HG03097 (cell line): ENCODE results near the gene SHANK3.
"Not testable (repeated sequence)": the region's sequence is repeated elsewhere in the genome, so short reads cannot be mapped to it uniquely, and the experiment has no call there.

ENCODE experiments used
- ATAC-seq: cut with Tn5 transposase; IDR thresholded peaks from one replicate; pipeline ENCODE4 v1.9.1; 2021; ENCODE audit not compliant: unreplicated experiment, low FRiP score

Gene SHANK3

DNA sequence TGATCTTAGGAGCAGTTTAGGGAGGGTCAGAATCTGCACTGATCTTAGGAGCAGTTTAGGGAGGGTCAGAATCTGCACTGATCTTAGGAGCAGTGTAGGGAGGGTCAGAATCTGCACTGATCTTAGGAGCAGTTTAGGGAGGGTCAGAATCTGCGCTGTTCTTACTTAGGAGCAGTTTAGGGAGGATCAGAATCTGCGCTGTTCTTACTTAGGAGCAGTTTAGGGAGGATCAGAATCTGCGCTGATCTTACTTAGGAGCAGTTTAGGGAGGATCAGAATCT, 28.9 kb upstream of the SHANK3 start:
- ATAC-seq = not testable (repeated sequence)

- ATAC-seq = no peak
These were observed 19.4 kb upstream of the SHANK3 start for GRCh38 chr22:50653256-50653655.

- not testable (repeated sequence) for ATAC-seq
These were observed 18.0 kb upstream of the SHANK3 start for GRCh38 chr22:50654664-50655063.

DNA sequence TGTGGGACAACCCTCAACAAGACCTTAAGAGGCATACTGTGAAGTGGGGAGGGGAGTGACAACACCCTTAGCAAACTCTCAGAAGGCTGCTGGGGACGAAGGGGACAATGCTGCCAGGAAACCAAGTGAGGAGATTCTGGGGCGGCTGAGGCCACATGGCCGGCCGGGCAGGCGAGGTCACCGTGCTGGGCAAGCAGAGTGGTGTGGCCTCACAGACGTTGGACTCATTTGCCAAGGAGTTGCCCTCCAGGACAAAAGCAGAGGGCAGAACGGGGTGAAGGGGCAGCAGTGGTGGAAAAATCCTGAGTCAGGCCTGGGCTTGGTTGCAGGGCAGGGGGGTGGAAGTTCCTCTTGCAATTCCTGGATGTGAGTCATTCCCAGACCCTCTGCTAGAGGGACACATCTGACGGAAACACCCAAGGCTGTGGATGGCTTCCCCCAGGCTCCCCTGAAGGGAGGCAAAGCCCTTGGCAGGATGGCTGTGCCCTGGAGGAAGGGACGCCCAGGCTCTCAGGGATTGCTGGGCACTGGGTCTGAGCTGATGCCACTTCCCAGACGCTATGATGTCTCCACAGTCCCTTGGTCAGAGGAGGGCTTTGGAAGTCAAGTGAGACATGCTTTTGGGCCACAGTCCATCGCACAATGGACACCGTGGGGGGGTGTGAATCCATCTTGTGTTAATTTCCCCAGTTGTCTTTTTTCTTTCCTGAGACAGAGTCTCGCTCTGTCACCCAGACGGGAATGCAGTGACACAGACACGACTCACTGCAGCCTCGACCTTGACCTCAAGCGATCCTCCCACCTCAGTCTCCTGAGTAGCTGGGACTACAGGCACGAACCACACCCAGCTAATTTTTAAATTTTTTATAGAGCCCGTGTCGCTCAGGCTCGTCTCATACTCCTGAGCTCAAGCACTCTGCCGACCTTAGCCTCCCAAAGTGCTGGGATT, 16.2 kb upstream of the SHANK3 start:
- no peak for ATAC-seq

DNA sequence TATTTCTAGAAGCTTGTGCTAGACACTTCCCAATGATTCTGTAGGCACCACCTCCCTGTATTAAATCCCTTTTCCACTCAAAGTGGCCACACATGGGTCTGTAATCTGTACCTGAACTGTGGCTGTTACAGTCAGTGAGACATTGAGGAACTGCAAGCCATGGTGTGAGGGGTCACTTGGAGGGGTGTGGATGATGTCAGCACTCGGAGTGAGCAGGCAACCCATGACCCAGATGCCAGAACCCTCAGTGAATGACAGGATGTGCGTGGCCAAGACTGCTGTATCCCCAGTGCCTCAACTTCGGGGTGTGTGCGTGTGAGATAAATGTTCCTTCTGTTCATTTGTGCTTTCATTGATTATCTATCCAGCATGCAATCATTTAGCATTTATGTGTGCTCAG, 14.7 kb upstream of the SHANK3 start:
- ATAC-seq = no peak

DNA sequence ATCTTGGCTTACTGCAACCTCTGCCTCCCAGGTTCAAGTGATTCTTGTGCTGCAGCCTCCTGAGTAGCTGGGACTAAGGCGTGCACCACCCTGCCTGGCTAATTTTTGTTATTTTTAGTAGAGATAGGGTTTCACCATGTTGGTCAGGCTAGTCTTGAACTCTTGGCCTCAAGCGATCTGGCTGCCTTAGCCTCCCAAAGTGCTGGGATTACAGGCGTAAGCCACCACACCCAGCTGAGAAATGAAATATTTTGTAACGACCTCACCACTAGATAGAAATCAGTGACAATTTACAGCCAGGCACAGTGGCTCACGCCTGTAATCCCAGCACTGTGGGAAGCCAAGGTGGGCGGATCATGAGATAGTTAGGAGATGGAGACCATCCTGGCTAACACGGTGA, 12.9 kb upstream of the SHANK3 start:
- ATAC-seq = not testable (repeated sequence)

DNA sequence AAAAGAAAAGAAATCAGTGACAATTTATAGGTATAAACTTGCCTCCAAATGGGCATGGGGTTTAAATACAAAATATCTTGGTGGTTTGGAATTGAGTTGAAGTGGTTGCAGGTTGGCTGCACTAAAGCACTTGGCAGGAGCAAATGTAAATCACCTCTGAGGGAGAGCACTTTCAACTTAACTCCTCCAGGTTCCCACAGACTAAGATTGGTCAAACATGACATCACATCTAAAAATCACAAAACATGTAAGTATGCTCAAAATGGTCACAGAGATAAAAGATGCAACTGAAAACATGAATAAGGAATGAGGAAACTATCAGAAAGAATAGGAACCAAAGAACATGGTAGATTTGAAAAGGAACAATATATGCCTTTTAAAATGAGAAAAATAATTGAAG, 12.3 kb upstream of the SHANK3 start:
- no peak for ATAC-seq

GRCh38 chr22:50665212-50665611, 7.4 kb upstream of the SHANK3 start:
- no peak for ATAC-seq

- ATAC-seq = no peak
These were observed 6.9 kb upstream of the SHANK3 start for GRCh38 chr22:50665738-50666137.

GRCh38 chr22:50670513-50670912, 2.1 kb upstream of the SHANK3 start:
- ATAC-seq = no peak

DNA sequence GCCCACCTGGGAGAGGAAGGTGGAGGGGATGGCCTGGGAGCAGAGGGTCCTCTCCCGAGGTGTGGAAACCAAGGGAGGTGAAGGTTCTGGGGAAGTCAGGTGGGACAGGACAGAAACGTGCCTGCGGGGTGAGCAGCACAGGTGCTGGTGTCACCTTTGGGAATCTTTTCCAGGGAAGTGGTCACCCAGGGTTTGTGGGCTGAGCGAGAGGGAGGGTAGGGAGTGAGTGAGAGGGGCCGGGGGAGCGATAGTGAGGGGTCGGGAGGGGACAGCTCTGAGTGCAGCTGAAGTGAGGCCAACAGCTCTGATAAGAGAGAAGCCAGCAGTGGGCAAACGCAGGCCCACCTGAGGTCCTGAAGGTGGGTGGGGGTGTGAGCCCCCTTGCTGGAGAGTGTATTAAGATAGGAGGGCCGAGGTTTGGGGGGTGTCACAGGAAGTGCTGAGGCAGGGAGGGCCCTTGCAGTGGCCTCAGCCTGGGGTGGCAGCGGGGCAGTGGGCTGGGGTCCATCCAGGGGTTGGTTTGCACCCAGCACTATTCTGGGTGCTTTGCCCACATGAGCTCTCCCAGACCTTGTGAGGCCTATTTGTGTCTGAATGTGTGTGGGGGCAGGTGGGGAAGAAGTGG, 1.6 kb upstream of the SHANK3 start:
- ATAC-seq = no peak

DNA sequence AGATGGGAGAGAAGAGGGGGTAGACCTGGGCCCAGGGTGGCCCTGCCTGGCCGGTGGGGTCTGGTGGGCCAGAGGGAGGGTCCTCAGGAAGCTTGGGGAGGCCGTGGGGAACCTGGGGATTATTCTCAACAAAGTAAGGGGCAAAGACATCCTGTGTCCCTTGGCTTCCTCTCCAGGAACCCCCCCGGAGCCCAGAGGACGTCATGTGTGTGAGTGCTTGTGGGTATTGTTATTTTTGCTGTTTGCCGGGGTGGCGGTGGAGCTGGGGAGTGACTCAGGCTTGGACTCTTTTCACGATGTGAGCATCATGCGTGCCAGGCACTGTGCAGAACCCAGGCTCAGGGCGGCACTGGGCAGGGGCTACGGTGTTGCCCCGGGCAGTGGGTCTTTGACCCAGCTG, 982 bp upstream of the SHANK3 start:
- no peak for ATAC-seq

DNA sequence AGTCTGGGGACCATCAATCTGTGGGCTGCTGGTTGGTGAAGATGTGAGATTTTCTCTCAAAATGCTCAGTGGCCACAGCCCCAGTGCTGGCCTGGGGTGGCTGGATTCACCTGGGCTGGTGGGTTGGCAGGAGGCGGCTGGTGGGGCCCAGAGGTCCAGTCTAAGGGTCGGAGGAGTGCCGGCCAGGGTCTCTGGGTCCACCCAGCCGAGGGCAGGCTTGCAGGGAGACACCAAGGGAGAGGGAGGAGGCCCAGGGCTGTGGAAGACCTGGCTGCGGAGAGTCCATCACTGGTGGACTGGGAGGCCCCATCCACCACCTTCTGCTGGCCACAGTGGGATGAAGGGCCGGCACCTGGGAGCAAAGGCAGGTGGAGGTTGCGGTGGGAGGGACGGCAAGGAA, 582 bp upstream of the SHANK3 start:
- no peak for ATAC-seq

GRCh38 chr22:50673231-50674129, 857 bp downstream of the SHANK3 start:
- no peak for ATAC-seq

- ATAC-seq = no peak
These were observed 1.5 kb downstream of the SHANK3 start for GRCh38 chr22:50674130-50674500.

DNA sequence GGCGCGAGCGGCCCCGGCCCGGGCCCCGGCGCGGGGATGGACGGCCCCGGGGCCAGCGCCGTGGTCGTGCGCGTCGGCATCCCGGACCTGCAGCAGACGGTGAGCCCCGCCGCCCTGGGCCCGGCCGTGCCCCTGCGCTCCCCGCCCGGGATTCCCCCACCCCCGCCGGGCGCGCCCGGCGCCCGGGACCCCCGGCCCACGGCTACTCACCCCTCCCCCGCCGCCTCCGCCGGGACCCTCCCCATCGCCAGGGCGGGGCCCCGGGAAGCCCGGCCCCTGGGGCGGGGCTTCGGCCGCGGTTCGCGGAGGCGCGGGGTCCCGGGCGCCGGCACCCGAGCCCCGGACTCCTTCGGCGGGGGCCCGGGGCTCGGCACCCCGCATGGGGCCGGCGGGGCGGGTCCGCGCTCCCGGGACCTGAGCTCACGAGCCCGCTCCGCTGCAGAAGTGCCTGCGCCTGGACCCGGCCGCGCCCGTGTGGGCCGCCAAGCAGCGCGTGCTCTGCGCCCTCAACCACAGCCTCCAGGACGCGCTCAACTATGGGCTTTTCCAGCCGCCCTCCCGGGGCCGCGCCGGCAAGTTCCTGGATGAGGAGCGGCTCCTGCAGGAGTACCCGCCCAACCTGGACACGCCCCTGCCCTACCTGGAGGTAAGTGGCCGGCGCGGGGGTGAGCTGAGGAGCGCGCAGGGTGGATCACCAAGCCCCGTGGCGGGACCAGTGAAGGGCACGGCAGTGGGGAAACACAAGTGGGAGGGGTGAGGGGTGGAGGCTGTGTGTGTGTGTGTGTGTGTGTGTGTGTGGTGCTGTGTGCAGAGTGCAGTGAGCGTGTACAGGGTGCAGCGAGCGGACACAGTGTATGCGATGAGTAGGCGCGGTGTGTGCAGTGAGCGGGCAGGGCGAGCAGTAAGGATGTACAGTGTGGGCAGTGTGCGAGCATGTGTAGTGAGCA, 2.3 kb downstream of the SHANK3 start:
- no peak for ATAC-seq

- ATAC-seq = no peak
These were observed 3.0 kb downstream of the SHANK3 start for GRCh38 chr22:50675553-50676179.

DNA sequence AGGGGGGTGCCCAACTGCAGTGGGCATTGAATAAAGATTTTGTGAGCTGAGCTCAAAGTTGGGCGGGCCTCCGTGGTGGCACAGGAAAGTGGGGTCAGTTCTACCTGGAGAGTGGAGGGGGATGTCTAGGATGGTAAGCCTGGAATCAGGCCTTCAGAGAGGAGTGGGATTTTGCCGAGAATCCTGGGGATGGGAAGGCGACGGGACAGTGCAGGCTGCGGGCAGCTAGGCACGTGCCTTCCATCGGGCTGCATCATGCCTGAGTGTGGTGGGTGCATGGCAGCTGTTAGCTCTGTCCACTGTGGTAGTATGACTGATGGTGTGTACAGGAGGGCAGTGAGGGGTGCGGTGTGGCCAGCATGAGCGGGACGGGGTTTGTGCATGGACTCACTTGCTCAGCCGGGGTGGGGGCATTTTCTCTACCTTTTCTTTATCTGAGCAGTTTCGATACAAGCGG, 3.6 kb downstream of the SHANK3 start:
- ATAC-seq = no peak

DNA sequence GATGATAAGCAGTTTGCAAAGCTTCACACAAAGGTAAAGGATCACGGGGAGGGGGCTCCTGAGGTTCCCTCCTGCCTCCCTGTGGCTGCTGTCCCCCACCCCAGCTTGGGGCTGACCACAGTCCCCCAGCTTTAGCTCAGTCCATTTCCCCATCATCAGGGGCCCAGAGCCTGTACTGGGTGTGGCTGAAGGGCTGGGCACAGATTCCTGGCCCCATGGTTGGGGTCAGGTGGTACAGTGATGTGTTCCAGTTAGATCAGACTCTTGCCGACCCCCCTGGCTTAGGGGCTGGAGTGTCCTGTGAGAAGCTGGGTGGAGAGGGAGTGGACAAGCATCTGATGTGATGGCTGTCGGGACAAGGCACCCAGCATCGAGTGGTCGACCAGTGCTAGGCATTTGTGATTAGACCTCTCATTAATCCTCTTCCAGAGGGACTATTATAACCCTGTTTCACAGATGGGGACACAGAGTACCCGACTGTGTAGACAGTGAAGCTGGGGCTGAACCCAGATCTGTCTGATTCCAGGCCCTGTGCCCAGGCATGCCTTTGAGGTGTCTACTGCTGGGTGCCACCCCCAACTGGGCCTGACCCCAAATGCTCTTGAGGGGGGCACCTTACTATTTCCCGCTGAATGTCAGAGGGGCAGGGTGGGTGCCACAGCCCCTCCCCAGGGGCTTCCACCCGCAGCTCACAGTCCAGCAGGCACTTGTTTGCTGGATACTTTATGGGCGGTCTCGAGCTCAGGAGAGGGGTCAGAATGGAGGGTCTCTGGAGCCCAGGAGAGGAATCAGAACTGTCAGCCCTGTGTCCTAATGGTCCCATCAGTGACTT, 4.3 kb downstream of the SHANK3 start:
- no peak for ATAC-seq
